ENCODE measurements around the gene MRPS11. TPM values are rescaled to one million over a fixed set of nuclear protein-coding genes. Genes with fewer than 3 reads are reported as not detected.

MRPS11 gene
- total and polyA plus RNA-seq, 9 of the 15 experiments (the other 6 are each of a cell fraction or from before 2014, with no cell fraction given) = 28.3 to 83.2 (median 53.1) TPM

DNA sequence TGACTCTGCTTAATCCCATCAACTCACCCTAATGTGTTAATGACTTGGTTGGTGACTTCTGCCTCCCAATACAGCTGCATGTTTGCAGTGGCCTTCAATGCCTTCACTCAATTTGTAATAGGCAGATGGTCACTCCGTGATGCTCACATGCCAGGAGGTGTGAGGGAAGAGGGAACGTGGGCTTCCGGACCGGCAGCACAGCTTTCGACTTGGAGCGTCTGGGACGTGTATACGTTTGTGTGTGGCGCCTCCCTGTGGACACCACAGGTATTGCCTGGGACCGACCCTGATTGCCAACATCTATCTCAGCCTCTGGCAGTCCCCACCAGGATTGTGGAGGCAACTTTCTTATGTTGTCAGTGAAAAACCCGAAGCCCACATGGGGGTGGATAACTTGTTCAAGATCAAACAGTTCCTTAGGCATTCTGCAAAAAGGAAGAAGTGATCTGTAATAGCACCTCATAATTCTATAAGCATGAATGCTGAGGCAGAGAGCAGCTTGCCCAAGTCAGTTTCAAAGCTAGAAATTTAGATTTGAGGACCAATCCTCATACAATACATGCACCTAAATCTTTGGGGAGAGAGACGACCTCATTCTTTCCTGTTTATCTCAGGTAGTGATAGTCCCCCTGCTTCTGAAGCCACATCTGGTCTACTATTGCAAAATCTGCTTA lies 17.2 kb upstream of the MRPS11 start (continued):
- TF ChIP-seq SMC3 (conservative IDR thresholded peaks at IDR 0.05; ENCODE audit: insufficient read depth, low read depth, low read length) (peak; percentile 88), PHB2 (IDR thresholded peaks at IDR 0.05; ENCODE audit: low read depth) (no peak), TFAM (CRISPR knock-in tag; conservative IDR thresholded peaks at IDR 0.05) (no peak), TCFL5 (CRISPR knock-in tag; conservative IDR thresholded peaks at IDR 0.05) (no peak), DIDO1 (tag; IDR thresholded peaks at IDR 0.05; ENCODE audit: low read depth) (no peak), ZSCAN29 (IDR thresholded peaks at IDR 0.05) (no peak), LEF1 (IDR thresholded peaks at IDR 0.05) (no peak), PTRF (tag; IDR thresholded peaks at IDR 0.05) (no peak), ATF7 (IDR thresholded peaks at IDR 0.05) (peak; percentile 13; the same call in 1 of the 2 replicates), BRF1 (IDR thresholded peaks at IDR 0.05; ENCODE audit: borderline replicate concordance, extremely low read depth, insufficient read length) (no peak), RB1 (IDR thresholded peaks at IDR 0.05; ENCODE audit: low read depth) (peak; percentile 34; the same call in 1 of the 2 replicates), RCOR1 (IDR thresholded peaks at IDR 0.05; ENCODE audit: borderline replicate concordance in 1 of 2, low read depth in 2 of 2, low read length in 2 of 2) (0 out of 4 replicates have a peak, but pooled peaks of 1 of the 2 experiments have one; percentile 20), EWSR1 (IDR thresholded peaks at IDR 0.05; ENCODE audit: borderline replicate concordance, low read depth, partially characterized antibody) (no peak), XRCC5 (IDR thresholded peaks at IDR 0.05; ENCODE audit: low read depth, low read length) (no peak), ZNF212 (CRISPR knock-in tag; IDR thresholded peaks at IDR 0.05) (no peak), KHSRP (IDR thresholded peaks at IDR 0.05) (no peak), L3MBTL2 (IDR thresholded peaks at IDR 0.05) (peak; percentile 83; the same call in 1 of the 2 replicates), ZNF124 (CRISPR knock-in tag; IDR thresholded peaks at IDR 0.05) (no peak), CXXC5 (CRISPR knock-in tag; IDR thresholded peaks at IDR 0.05) (no peak), SMARCB1 (IDR thresholded peaks at IDR 0.05; ENCODE audit: insufficient read length, low read depth) (no peak)
- TF ChIP-seq, protein P1, sequence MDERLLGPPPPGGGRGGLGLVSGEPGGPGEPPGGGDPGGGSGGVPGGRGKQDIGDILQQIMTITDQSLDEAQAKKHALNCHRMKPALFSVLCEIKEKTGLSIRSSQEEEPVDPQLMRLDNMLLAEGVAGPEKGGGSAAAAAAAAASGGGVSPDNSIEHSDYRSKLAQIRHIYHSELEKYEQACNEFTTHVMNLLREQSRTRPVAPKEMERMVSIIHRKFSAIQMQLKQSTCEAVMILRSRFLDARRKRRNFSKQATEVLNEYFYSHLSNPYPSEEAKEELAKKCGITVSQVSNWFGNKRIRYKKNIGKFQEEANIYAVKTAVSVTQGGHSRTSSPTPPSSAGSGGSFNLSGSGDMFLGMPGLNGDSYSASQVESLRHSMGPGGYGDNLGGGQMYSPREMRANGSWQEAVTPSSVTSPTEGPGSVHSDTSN (CRISPR knock-in tag; IDR thresholded peaks at IDR 0.05; ENCODE audit: low read depth) = no peak
- TF ChIP-seq, protein P1 (tag; conservative IDR thresholded peaks at IDR 0.05; ENCODE audit: low read depth) = no peak
- TF ChIP-seq, protein P2, sequence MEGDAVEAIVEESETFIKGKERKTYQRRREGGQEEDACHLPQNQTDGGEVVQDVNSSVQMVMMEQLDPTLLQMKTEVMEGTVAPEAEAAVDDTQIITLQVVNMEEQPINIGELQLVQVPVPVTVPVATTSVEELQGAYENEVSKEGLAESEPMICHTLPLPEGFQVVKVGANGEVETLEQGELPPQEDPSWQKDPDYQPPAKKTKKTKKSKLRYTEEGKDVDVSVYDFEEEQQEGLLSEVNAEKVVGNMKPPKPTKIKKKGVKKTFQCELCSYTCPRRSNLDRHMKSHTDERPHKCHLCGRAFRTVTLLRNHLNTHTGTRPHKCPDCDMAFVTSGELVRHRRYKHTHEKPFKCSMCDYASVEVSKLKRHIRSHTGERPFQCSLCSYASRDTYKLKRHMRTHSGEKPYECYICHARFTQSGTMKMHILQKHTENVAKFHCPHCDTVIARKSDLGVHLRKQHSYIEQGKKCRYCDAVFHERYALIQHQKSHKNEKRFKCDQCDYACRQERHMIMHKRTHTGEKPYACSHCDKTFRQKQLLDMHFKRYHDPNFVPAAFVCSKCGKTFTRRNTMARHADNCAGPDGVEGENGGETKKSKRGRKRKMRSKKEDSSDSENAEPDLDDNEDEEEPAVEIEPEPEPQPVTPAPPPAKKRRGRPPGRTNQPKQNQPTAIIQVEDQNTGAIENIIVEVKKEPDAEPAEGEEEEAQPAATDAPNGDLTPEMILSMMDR (IDR thresholded peaks at IDR 0.05 in 2 of 3, conservative IDR thresholded peaks at IDR 0.05 in 1 of 3; ENCODE audit: insufficient read depth in 2 of 3, low read depth in 1 of 3, low read length in 3 of 3) = peak; percentile 80 to 92 (median 88)
- TF ChIP-seq, protein P3, sequence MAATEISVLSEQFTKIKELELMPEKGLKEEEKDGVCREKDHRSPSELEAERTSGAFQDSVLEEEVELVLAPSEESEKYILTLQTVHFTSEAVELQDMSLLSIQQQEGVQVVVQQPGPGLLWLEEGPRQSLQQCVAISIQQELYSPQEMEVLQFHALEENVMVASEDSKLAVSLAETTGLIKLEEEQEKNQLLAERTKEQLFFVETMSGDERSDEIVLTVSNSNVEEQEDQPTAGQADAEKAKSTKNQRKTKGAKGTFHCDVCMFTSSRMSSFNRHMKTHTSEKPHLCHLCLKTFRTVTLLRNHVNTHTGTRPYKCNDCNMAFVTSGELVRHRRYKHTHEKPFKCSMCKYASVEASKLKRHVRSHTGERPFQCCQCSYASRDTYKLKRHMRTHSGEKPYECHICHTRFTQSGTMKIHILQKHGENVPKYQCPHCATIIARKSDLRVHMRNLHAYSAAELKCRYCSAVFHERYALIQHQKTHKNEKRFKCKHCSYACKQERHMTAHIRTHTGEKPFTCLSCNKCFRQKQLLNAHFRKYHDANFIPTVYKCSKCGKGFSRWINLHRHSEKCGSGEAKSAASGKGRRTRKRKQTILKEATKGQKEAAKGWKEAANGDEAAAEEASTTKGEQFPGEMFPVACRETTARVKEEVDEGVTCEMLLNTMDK (IDR thresholded peaks at IDR 0.05; ENCODE audit: borderline replicate concordance, insufficient read depth, low read depth, low read length, poor library complexity, severe bottlenecking) = peak; percentile 11

All from K562 (cell line).